Breast epithelium (tissue), 4 donors: ENCODE data around the gene SGTA. TPM values are rescaled to one million over a fixed set of nuclear protein-coding genes. Genes with fewer than 3 reads are reported as not detected.

ENCODE experiments used
- DNase-seq, 2 donors: peaks; one replicate each; pipeline ENCODE4 v3.0.0-alpha.2; 2019; ENCODE audit warnings: low spot score in 2 of 2
- H3K27ac ChIP-seq, 2 donors: fragments of 200-600 bp; sonication (generic) in 1 of 2; one replicate each; pipeline ENCODE4 v1.5.1; 2016 to 2019; ENCODE audit warnings: mild to moderate bottlenecking in 1 of 2
- H3K27me3 ChIP-seq, 2 donors: fragments of 200-600 bp; sonication (generic) in 1 of 2; one replicate each; pipeline versions ENCODE4 v1.5.1 to v1.6.0; 2017 to 2019; ENCODE audit warnings: control low read depth in 1 of 2, mild to moderate bottlenecking in 1 of 2
- H3K36me3 ChIP-seq: fragments of 200-600 bp; one replicate; pipeline ENCODE4 v1.5.1; 2019
- H3K4me1 ChIP-seq, 2 donors: fragments of 200-600 bp; sonication (generic); one replicate each; pipeline ENCODE4 v1.5.1; 2016 to 2019; ENCODE audit warnings: control low read depth in 1 of 2
- H3K4me3 ChIP-seq, 3 donors: fragments of 200-600 bp; sonication (generic); 1 replicate in 2 of 3; 2 replicates in 1 of 3; pipeline ENCODE4 v1.5.1; 2016 to 2019; ENCODE audit warnings: mild to moderate bottlenecking in 3 of 3, moderate library complexity in 2 of 3
- H3K9me3 ChIP-seq, 2 donors: fragments of 200-600 bp; sonication (generic) in 1 of 2; one replicate each; pipeline ENCODE4 v1.5.1; 2016 to 2019; ENCODE audit warnings: control low read depth in 1 of 2
- CTCF ChIP-seq, 3 donors: fragments of 450-650 bp; IDR thresholded peaks; one replicate each; pipeline ENCODE4 v1.5.1; 2016 to 2017; ENCODE audit warnings: antibody characterized with exemption in 3 of 3, mild to moderate bottlenecking in 3 of 3, moderate library complexity in 3 of 3
- POLR2A ChIP-seq: fragments of 450-650 bp; IDR thresholded peaks from one replicate; pipeline ENCODE4 v1.6.1; 2016; ENCODE audit warnings: antibody characterized with exemption, mild to moderate bottlenecking, moderate library complexity
- POLR2AphosphoS5 ChIP-seq, 3 donors: sonication (generic); formaldehyde crosslinking; IDR thresholded peaks; one replicate each; pipeline ENCODE4 v1.6.1; 2017; ENCODE audit warnings: antibody characterized with exemption in 3 of 3
- intact Hi-C: fragments of 100-400 bp; cut with DNase I; formaldehyde crosslinking; loops from one replicate; pipeline ENCODE4 v1.15.1; 2023; ENCODE audit warnings: low total_unique reads
- total RNA-seq, 3 donors: library from RNA; depleted of rRNA; stranded (reverse); fragments of >200 nt; gene quantifications; one replicate each; pipeline ENCODE4 v1.1.0, GENCODE V29; 2016

Gene SGTA
- total RNA-seq, 3 donors from 2014 or later: 40.3 to 45.2 (median 42.1) TPM

- DNase-seq: no peak
- H3K4me3 ChIP-seq: no peak overlapping the region
- no peaks in the 10 kb centered on the region for H3K27me3 ChIP-seq
- no peaks in the 10 kb centered on the region for H3K4me1 ChIP-seq
- intact Hi-C loops: no loop called here
- peak overlapping the region; percentile 75 to 87 for H3K27ac ChIP-seq
- no peaks in the 10 kb centered on the region for H3K9me3 ChIP-seq
- TF ChIP-seq CTCF (IDR thresholded peaks at IDR 0.05): no peak
- TF ChIP-seq POLR2A: no peak
- TF ChIP-seq POLR2AphosphoS5 (IDR thresholded peaks at IDR 0.05): no peak
- no peaks in the 10 kb centered on the region for H3K36me3 ChIP-seq
Observed at GRCh38 chr19:2812414-2813234, 29.6 kb upstream of the SGTA start.

- Histone ChIP-seq H3K9me3 (no peaks in the 10 kb centered on the region), H3K4me1 (no peaks in the 10 kb centered on the region), H3K27me3 (no peaks in the 10 kb centered on the region), H3K27ac (no peak overlapping the region), H3K4me3 (no peak overlapping the region), H3K36me3 (no peaks in the 10 kb centered on the region)
- intact Hi-C loops: no loop called here
- DNase-seq: no peak
- no peak for TF ChIP-seq POLR2AphosphoS5 (IDR thresholded peaks at IDR 0.05)
- no peak for TF ChIP-seq CTCF (IDR thresholded peaks at IDR 0.05)
- no peak for TF ChIP-seq POLR2A
Observed at GRCh38 chr19:2811735-2812413, 28.8 kb upstream of the SGTA start.

- no peak for DNase-seq
- H3K27me3 ChIP-seq: no peaks in the 10 kb centered on the region
- no peak overlapping the region for H3K4me3 ChIP-seq
- no peaks in the 10 kb centered on the region for H3K36me3 ChIP-seq
- no peaks in the 10 kb centered on the region for H3K9me3 ChIP-seq
- no peak for TF ChIP-seq POLR2AphosphoS5 (IDR thresholded peaks at IDR 0.05)
- TF ChIP-seq POLR2A: no peak
- TF ChIP-seq CTCF (IDR thresholded peaks at IDR 0.05): no peak
- intact Hi-C loops: no loop called here
- H3K4me1 ChIP-seq: no peaks in the 10 kb centered on the region
- no peak overlapping the region for H3K27ac ChIP-seq
Observed at GRCh38 chr19:2811221-2811722, 28.2 kb upstream of the SGTA start.

- DNase-seq: no peak
- Histone ChIP-seq H3K27me3 (no peaks in the 10 kb centered on the region), H3K4me1 (no peaks in the 10 kb centered on the region), H3K27ac (no peak overlapping the region), H3K36me3 (no peaks in the 10 kb centered on the region), H3K9me3 (no peaks in the 10 kb centered on the region), H3K4me3 (no peak overlapping the region)
- intact Hi-C loops: no loop called here
- no peak for TF ChIP-seq CTCF (IDR thresholded peaks at IDR 0.05)
- no peak for TF ChIP-seq POLR2AphosphoS5 (IDR thresholded peaks at IDR 0.05)
- TF ChIP-seq POLR2A: no peak
Observed at GRCh38 chr19:2810141-2811091, 27.3 kb upstream of the SGTA start.
